Fibroblast of lung (primary cell): ENCODE data around the gene PWWP2B. TPM values are rescaled to one million over a fixed set of nuclear protein-coding genes. Genes with fewer than 3 reads are reported as not detected.
A peak's percentile ranks its signal among the peaks of the same experiment; 100 is the strongest.
"Not testable (repeated sequence)": the region's sequence is repeated elsewhere in the genome, so short reads cannot be mapped to it uniquely, and the experiment has no call there.

ENCODE experiments used
- DNase-seq, 2 donors: peaks; one replicate each; pipeline versions ENCODE4 v3.0.0 to v3.0.0-alpha.2; 2010; ENCODE audit warnings: low read depth in 2 of 2
- H2AFZ ChIP-seq: 2 replicates; pipeline ENCODE4 v1.5.1; 2012; ENCODE audit warnings: low read length, control low read depth, inconsistent platforms
- H3K27ac ChIP-seq: 2 replicates; pipeline ENCODE4 v1.5.1; 2011; ENCODE audit warnings: low read length, control low read depth; ENCODE audit not compliant: insufficient read depth
- H3K27me3 ChIP-seq: 2 replicates; pipeline ENCODE4 v1.5.1; 2011; ENCODE audit warnings: mild to moderate bottlenecking, low read length; ENCODE audit not compliant: control insufficient read depth, insufficient read depth
- H3K36me3 ChIP-seq: 2 replicates; pipeline ENCODE4 v1.5.1; 2011; ENCODE audit warnings: low read length; ENCODE audit not compliant: control insufficient read depth, insufficient read depth
- H3K4me1 ChIP-seq: 2 replicates; pipeline ENCODE4 v1.5.1; 2011; ENCODE audit warnings: low read length; ENCODE audit not compliant: control insufficient read depth, insufficient read depth; ENCODE audit errors: extremely low read depth
- H3K4me2 ChIP-seq: 2 replicates; pipeline ENCODE4 v1.5.1; 2011; ENCODE audit warnings: low read length, control low read depth; ENCODE audit not compliant: insufficient read depth; ENCODE audit errors: extremely low read depth
- H3K4me3 ChIP-seq, 4 experiments: fragments of 200-600 bp in 1 of 4; sonication (generic) in 1 of 4; replicated peaks in 1 of 4; 2 replicates each; pipeline ENCODE4 v1.5.1; 2011 to 2016; ENCODE audit warnings: low read length in 4 of 4, low read depth in 3 of 4, mild to moderate bottlenecking in 3 of 4, control low read depth in 2 of 4, inconsistent platforms in 1 of 4, mixed read lengths in 1 of 4; ENCODE audit not compliant: insufficient read depth in 1 of 4; ENCODE audit errors: control extremely low read depth in 1 of 4
- H3K79me2 ChIP-seq: 2 replicates; pipeline ENCODE4 v1.5.1; 2012; ENCODE audit warnings: mild to moderate bottlenecking, low read length, inconsistent platforms; ENCODE audit not compliant: control insufficient read depth, insufficient read depth
- H3K9ac ChIP-seq: 2 replicates; pipeline ENCODE4 v1.5.1; 2011; ENCODE audit warnings: mild to moderate bottlenecking, low read length, control low read depth; ENCODE audit not compliant: insufficient read depth
- H3K9me3 ChIP-seq: 2 replicates; pipeline ENCODE4 v1.5.1; 2012; ENCODE audit warnings: low read depth, low read length; ENCODE audit not compliant: control insufficient read depth, insufficient read depth
- H4K20me1 ChIP-seq: 2 replicates; pipeline ENCODE4 v1.5.1; 2011; ENCODE audit warnings: low read length; ENCODE audit not compliant: control insufficient read depth, insufficient read depth; ENCODE audit errors: extremely low read depth
- EZH2 ChIP-seq: IDR thresholded peaks from 2 replicates; pipeline ENCODE4 v1.5.1; 2012; ENCODE audit warnings: low read length, control low read depth, mild to moderate bottlenecking; ENCODE audit errors: missing control alignments
- polyA plus RNA-seq, 2 donors: library from polyadenylated mRNA; depleted of rRNA in 1 of 2; stranded (reverse) in 1 of 2; unstranded in 1 of 2; fragments of >200 nt; gene quantifications; 2 replicates each; pipeline ENCODE4 v1.2.1, GENCODE V29; 2011 to 2012; ENCODE audit warnings: missing spikeins in 1 of 2
- total RNA-seq: library from RNA; depleted of rRNA; stranded (reverse); fragments of >200 nt; gene quantifications from 2 replicates; pipeline ENCODE4 v1.2.1, GENCODE V29; 2014
- TF ChIP-seq, protein P1 (sequence below), 2 donors: IDR thresholded peaks in 1 of 2; conservative IDR thresholded peaks in 1 of 2; 1 replicate in 1 of 2; 2 replicates in 1 of 2; pipeline ENCODE4 v1.5.1; 2011 to 2012; ENCODE audit warnings: low read length in 2 of 2, control low read depth in 1 of 2, inconsistent platforms in 1 of 2, low read depth in 1 of 2, mild to moderate bottlenecking in 1 of 2

Gene PWWP2B
- total and polyA plus RNA-seq, 2 donors (not counting 1 experiment from before 2014, with no cell fraction given) = 1.5 to 15.9 TPM

DNA sequence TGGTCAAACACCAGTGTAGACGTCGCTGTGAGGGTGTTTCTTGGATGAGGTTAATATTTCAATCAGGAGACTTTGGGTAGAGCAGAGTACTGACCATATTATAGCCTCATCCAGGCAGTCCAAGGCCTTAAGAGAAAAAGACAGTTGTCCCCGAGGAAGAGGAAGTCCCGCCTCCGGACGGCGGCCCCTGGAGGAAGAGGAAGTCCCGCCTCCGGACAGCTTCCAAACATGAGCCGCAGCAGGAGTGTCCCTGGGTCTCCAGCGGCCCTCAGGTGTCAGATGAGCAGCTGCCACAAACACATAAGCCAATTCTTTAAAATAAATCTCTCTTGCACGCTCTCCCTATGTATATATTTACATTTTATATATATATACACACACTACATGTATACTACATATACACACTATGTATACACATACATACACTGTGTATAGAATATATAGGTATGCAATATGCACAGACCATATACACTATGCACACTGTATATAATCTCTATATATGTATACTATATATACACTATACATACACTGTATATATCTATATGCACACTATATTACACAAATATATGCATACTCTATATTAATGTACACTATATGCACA is 37.5 kb downstream of the PWWP2B start:
- Histone ChIP-seq H3K79me2 (no peaks in the 10 kb centered on the region), H3K4me1 (no peaks in the 10 kb centered on the region), H3K36me3 (no peaks in the 10 kb centered on the region), H3K27me3 (no peaks in the 10 kb centered on the region), H3K9me3 (no peaks in the 10 kb centered on the region), H3K27ac (no peak overlapping the region), H2AFZ (peak overlapping the region; percentile 39), H3K9ac (no peak overlapping the region), H4K20me1 (no peaks in the 10 kb centered on the region), H3K4me3 (no peak overlapping the region), H3K4me2 (no peak overlapping the region)
- DNase-seq = no peak
- no peak for TF ChIP-seq EZH2
- TF ChIP-seq, protein P1, sequence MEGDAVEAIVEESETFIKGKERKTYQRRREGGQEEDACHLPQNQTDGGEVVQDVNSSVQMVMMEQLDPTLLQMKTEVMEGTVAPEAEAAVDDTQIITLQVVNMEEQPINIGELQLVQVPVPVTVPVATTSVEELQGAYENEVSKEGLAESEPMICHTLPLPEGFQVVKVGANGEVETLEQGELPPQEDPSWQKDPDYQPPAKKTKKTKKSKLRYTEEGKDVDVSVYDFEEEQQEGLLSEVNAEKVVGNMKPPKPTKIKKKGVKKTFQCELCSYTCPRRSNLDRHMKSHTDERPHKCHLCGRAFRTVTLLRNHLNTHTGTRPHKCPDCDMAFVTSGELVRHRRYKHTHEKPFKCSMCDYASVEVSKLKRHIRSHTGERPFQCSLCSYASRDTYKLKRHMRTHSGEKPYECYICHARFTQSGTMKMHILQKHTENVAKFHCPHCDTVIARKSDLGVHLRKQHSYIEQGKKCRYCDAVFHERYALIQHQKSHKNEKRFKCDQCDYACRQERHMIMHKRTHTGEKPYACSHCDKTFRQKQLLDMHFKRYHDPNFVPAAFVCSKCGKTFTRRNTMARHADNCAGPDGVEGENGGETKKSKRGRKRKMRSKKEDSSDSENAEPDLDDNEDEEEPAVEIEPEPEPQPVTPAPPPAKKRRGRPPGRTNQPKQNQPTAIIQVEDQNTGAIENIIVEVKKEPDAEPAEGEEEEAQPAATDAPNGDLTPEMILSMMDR (conservative IDR thresholded peaks at IDR 0.05 in 1 of 2, IDR thresholded peaks at IDR 0.05 in 1 of 2; ENCODE audit: low read depth in 1 of 2, low read length in 2 of 2) = no peak

DNA sequence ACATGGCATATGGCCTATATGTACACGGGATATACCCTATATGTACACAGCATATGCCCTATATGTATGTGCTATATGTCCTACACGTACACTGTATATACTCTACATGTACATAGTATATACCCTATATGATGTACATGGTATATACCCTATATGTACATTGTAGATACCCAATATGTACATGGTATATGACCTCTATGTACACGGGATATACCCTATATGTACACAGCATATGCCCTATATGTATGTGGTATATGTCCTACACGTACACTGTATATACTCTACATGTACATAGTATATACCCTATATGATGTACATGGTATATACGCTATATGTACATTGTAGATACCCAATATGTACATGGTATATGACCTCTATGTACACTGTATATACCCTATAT is 38.3 kb downstream of the PWWP2B start:
- not testable (repeated sequence) for H2AFZ ChIP-seq, DNase-seq, H3K79me2 ChIP-seq, H3K4me3 ChIP-seq, H3K27me3 ChIP-seq, H3K27ac ChIP-seq, H3K4me2 ChIP-seq, H3K36me3 ChIP-seq, H3K9ac ChIP-seq, H3K4me1 ChIP-seq, H3K9me3 ChIP-seq, H4K20me1 ChIP-seq

DNA sequence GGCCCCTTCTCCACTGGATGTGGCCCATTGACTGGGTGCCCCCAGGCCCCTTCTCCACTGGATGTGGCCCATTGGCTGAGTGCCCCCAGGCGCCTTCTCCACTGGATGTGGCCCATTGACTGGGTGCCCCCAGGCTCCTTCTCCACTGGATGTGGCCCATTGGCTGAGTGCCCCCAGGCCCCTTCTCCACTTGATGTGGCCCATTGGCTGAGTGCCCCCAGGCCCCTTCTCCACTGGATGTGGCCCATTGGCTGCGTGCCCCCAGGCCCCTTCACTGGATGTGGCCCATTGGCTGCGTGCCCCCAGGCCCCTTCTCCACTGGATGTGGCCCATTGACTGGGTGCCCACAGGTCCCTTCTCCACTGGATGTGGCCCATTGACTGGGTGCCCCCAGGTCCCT is 39.1 kb downstream of the PWWP2B start:
- not testable (repeated sequence) for H3K36me3 ChIP-seq, H3K4me2 ChIP-seq, H4K20me1 ChIP-seq, H3K4me1 ChIP-seq, H3K4me3 ChIP-seq, H3K9ac ChIP-seq, H3K27me3 ChIP-seq, H3K79me2 ChIP-seq, H3K27ac ChIP-seq, H2AFZ ChIP-seq, H3K9me3 ChIP-seq, DNase-seq

DNA sequence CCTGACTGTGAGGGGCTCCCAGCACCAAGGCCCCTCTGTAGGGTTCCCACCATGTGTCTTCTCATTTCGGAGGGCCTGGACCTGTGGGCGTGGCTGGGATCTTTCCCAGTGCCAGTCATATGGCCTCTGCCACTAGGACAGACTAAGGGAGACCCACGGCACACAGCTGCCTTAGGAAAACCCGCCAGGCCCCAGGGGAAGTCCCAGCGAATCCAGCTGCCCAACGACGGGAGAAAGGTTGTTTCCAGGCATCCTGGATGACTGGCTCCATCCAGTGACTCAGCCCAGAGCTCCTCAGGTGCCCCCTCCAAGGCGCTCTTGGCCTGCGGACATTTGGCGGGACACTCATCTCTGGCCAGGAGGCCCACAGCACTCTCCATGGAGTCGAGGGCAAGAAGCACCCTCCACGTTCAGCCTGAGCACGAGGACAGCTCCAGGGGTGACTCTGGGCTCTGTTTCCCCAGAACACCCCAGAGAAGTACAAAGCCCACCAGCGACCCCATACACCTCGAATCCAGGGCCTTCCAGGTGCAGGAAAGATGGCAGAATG is 39.9 kb downstream of the PWWP2B start:
- Histone ChIP-seq H3K27me3 (no peaks in the 10 kb centered on the region), H3K4me1 (no peaks in the 10 kb centered on the region), H2AFZ (no peak overlapping the region), H3K9me3 (peaks cover 3% of the 10 kb centered on the region), H3K4me3 (no peak overlapping the region), H3K79me2 (no peaks in the 10 kb centered on the region), H3K9ac (no peak overlapping the region), H4K20me1 (no peaks in the 10 kb centered on the region), H3K4me2 (no peak overlapping the region), H3K27ac (no peak overlapping the region), H3K36me3 (no peaks in the 10 kb centered on the region)
- TF ChIP-seq EZH2 = no peak
- TF ChIP-seq, protein P1 (conservative IDR thresholded peaks at IDR 0.05 in 1 of 2, IDR thresholded peaks at IDR 0.05 in 1 of 2; ENCODE audit: low read depth in 1 of 2, low read length in 2 of 2) = no peak
- DNase-seq = no peak
